ENCODE data around the gene MN1.

The MN1 gene

GRCh38 chr22:27740202-27740748 is 61.3 kb downstream of the MN1 start (continued):
- no peak for TF ChIP-seq ARNTL (CRISPR knock-in tag; IDR thresholded peaks at IDR 0.05; ENCODE audit: borderline replicate concordance, low read depth)
- TF ChIP-seq ZFP3 (CRISPR knock-in tag; IDR thresholded peaks at IDR 0.05) = no peak
- no peak for TF ChIP-seq RARB (CRISPR knock-in tag; IDR thresholded peaks at IDR 0.05)
- TF ChIP-seq ESRRG (CRISPR knock-in tag; IDR thresholded peaks at IDR 0.05) = no peak
- no peak for TF ChIP-seq SNAI2 (CRISPR knock-in tag; IDR thresholded peaks at IDR 0.05)
- TF ChIP-seq GLIS3 (CRISPR knock-in tag; IDR thresholded peaks at IDR 0.05) = no peak
- no peak for TF ChIP-seq PPARA (CRISPR knock-in tag; IDR thresholded peaks at IDR 0.05; ENCODE audit: borderline replicate concordance)
- no peak for TF ChIP-seq ISL1 (CRISPR knock-in tag; IDR thresholded peaks at IDR 0.05)
- TF ChIP-seq, protein P1, sequence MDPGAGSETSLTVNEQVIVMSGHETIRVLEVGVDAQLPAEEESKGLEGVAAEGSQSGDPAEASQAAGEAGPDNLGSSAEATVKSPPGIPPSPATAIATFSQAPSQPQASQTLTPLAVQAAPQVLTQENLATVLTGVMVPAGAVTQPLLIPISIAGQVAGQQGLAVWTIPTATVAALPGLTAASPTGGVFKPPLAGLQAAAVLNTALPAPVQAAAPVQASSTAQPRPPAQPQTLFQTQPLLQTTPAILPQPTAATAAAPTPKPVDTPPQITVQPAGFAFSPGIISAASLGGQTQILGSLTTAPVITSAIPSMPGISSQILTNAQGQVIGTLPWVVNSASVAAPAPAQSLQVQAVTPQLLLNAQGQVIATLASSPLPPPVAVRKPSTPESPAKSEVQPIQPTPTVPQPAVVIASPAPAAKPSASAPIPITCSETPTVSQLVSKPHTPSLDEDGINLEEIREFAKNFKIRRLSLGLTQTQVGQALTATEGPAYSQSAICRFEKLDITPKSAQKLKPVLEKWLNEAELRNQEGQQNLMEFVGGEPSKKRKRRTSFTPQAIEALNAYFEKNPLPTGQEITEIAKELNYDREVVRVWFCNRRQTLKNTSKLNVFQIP (CRISPR knock-in tag; IDR thresholded peaks at IDR 0.05; ENCODE audit: borderline replicate concordance, low read depth) = no peak
- no peak for TF ChIP-seq ZC3H10 (CRISPR knock-in tag; IDR thresholded peaks at IDR 0.05)

DNA sequence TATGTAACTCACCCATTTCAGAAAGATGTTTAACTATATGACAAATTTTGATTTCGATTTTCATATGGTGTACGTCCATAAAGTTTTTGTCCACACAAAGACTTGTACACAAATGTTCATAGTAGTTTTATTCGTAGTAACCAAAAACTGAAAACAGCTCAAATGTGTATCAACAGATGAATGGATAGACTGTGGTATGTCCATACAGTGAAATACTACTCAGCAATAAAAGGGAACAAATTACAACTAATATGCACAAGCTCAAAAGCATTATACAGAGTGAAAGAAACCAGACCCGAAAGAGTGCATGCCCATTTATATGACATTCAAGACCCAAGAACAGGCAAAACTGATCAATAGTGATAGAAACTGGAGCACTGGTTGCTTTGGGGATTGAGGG is 64.0 kb downstream of the MN1 start:
- TF ChIP-seq RARB (CRISPR knock-in tag; IDR thresholded peaks at IDR 0.05) (no peak), ZNF8 (CRISPR knock-in tag; IDR thresholded peaks at IDR 0.05) (peak; percentile 97)

GRCh38 chr22:27734066-27734465 is 67.5 kb downstream of the MN1 start:
- no peak for TF ChIP-seq ZNF565 (CRISPR knock-in tag; conservative IDR thresholded peaks at IDR 0.05; ENCODE audit: low read depth)
- no peak for TF ChIP-seq RARB (CRISPR knock-in tag; IDR thresholded peaks at IDR 0.05)
- TF ChIP-seq ARNTL (CRISPR knock-in tag; IDR thresholded peaks at IDR 0.05; ENCODE audit: borderline replicate concordance, low read depth) = no peak
- no peak for TF ChIP-seq TCF4 (CRISPR knock-in tag; IDR thresholded peaks at IDR 0.05; ENCODE audit: borderline replicate concordance)
- TF ChIP-seq, protein P1 (CRISPR knock-in tag; IDR thresholded peaks at IDR 0.05; ENCODE audit: borderline replicate concordance, low read depth) = no peak
- ATAC-seq = no peak

More for the DNA sequence above, 64.0 kb downstream of the MN1 start:
- no peak for ATAC-seq

GRCh38 chr22:27732841-27733240 is 68.7 kb downstream of the MN1 start:
- TF ChIP-seq ISL1 (CRISPR knock-in tag; IDR thresholded peaks at IDR 0.05) (no peak), ZNF70 (CRISPR knock-in tag; IDR thresholded peaks at IDR 0.05) (no peak), TCF4 (CRISPR knock-in tag; IDR thresholded peaks at IDR 0.05; ENCODE audit: borderline replicate concordance) (no peak), CREB5 (CRISPR knock-in tag; IDR thresholded peaks at IDR 0.05; ENCODE audit: low read depth) (no peak), ZC3H10 (CRISPR knock-in tag; IDR thresholded peaks at IDR 0.05) (no peak), PPARA (CRISPR knock-in tag; IDR thresholded peaks at IDR 0.05; ENCODE audit: borderline replicate concordance) (no peak)
- ATAC-seq = no peak

GRCh38 chr22:27732391-27732790 is 69.2 kb downstream of the MN1 start:
- ATAC-seq = no peak
- TF ChIP-seq ZNF565 (CRISPR knock-in tag; conservative IDR thresholded peaks at IDR 0.05; ENCODE audit: low read depth) (no peak), ZFP30 (CRISPR knock-in tag; IDR thresholded peaks at IDR 0.05) (no peak), SNAI2 (CRISPR knock-in tag; IDR thresholded peaks at IDR 0.05) (no peak), ESRRG (CRISPR knock-in tag; IDR thresholded peaks at IDR 0.05) (no peak)

DNA sequence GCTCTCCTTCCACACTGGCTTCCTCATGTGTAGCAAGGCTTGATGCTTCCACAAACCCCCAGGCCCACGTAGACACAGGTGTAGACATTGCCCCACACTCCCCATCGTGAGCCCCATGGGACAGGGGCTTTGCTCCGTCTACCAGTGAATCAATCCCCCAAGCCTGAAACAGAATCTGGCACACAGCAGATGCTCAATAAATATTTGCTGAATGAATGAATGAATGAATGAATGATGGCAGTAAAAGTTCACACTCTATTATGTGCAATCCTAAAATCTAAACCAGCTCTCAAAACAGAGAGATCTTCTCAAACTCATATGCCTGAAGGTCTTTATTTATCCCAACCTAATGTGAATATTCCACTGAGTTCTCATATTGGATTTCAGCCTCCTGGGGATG is 69.9 kb downstream of the MN1 start:
- ATAC-seq = no peak

More for the DNA sequence above, 69.9 kb downstream of the MN1 start:
- no peak for TF ChIP-seq BACH2 (CRISPR knock-in tag; IDR thresholded peaks at IDR 0.05; ENCODE audit: borderline replicate concordance)
- no peak for TF ChIP-seq GLIS3 (CRISPR knock-in tag; IDR thresholded peaks at IDR 0.05)
- TF ChIP-seq CREB5 (CRISPR knock-in tag; IDR thresholded peaks at IDR 0.05; ENCODE audit: low read depth) = no peak
- TF ChIP-seq ZNF565 (CRISPR knock-in tag; conservative IDR thresholded peaks at IDR 0.05; ENCODE audit: low read depth) = no peak
- no peak for TF ChIP-seq ARNTL (CRISPR knock-in tag; IDR thresholded peaks at IDR 0.05; ENCODE audit: borderline replicate concordance, low read depth)
- no peak for TF ChIP-seq ZFP30 (CRISPR knock-in tag; IDR thresholded peaks at IDR 0.05)
- no peak for TF ChIP-seq RARB (CRISPR knock-in tag; IDR thresholded peaks at IDR 0.05)
- TF ChIP-seq ZNF8 (CRISPR knock-in tag; IDR thresholded peaks at IDR 0.05) = no peak

All from SK-N-SH treated with all-trans-retinoic acid at 6 μM for 48 hours (cell line).